ENCODE data around the gene TMEM119.
"Not testable (repeated sequence)": the region's sequence is repeated elsewhere in the genome, so short reads cannot be mapped to it uniquely, and the experiment has no call there.

The TMEM119 gene

DNA sequence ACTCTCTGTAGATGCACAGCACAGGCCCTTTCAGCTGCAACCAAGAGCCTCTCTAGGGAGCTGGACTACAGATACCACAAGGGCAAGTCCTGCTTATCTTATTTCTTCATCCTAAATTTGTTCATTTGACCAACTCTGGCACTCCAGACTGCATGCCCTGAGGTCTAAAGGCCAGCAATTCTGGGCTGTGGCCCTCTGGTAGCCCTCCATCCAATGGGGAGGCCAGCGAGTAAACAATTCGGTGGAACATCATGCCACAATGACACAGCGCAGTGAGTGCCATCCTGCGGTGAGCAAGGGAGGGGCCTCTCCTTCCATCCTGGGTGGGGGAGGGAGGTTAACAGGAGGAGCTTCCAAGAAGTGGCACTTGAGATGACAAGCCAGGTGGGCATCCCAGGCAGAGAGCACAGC lies 36.5 kb upstream of the TMEM119 start:
- Mint-ChIP-seq H3K36me3 (ENCODE audit: low read depth) (no peaks in the 10 kb centered on the region), H3K4me1 (peaks cover 56% of the 10 kb centered on the region)

DNA sequence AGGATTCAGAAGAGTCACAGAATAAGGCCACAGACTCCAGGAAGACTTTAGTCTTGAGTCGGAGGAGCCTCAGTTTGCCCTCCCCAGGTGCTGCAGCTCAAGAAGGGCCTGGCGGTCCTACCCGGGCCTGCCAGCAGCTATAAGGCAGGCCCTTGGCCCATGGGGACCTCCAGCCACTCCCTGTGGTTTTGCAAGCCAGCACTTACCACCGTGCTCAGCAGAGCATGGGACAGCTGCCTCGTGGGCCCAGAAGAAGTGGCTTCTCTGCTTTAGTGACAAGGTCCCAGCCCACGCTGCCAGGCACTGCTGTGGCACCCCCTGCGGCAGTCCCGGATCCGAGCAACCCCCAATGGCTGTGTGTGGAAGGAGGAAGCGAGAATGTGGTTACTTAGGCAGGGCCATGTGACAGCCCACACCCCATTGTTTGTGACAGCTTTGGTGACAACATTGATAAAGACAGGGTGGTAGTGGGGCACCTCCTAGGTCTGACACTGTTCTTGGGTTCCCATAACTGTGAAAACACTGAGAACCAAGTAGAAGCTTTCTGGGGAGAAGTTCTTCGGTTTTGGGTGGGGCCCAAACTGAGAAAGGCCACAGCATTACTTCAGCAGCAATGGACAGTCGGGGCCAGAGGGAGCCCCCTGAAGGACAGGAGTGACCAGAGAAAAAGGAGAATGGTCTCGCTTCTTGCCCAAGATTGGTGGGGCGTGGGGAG lies 35.8 kb upstream of the TMEM119 start, which contains the start of gene SELPLG:
Gene SELPLG (minus strand): TSS at position 361 of the 715 bp plus-strand sequence. CDS start 9,587 bp downstream, outside the sequence.
- peaks cover 50% of the 10 kb centered on the region for H3K4me1 Mint-ChIP-seq
- H3K27me3 Mint-ChIP-seq (ENCODE audit: low read depth): no peaks in the 10 kb centered on the region
- no peak within 1 kb of the TSS for H3K27ac Mint-ChIP-seq
- no peak within 1 kb of the TSS for H3K4me3 Mint-ChIP-seq
- TF ChIP-seq, protein P1, sequence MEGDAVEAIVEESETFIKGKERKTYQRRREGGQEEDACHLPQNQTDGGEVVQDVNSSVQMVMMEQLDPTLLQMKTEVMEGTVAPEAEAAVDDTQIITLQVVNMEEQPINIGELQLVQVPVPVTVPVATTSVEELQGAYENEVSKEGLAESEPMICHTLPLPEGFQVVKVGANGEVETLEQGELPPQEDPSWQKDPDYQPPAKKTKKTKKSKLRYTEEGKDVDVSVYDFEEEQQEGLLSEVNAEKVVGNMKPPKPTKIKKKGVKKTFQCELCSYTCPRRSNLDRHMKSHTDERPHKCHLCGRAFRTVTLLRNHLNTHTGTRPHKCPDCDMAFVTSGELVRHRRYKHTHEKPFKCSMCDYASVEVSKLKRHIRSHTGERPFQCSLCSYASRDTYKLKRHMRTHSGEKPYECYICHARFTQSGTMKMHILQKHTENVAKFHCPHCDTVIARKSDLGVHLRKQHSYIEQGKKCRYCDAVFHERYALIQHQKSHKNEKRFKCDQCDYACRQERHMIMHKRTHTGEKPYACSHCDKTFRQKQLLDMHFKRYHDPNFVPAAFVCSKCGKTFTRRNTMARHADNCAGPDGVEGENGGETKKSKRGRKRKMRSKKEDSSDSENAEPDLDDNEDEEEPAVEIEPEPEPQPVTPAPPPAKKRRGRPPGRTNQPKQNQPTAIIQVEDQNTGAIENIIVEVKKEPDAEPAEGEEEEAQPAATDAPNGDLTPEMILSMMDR (IDR thresholded peaks at IDR 0.05; ENCODE audit: unreplicated experiment in 3 of 3): no peak
- no peaks in the 10 kb centered on the region for H3K9me3 Mint-ChIP-seq
- no peaks in the 10 kb centered on the region for H3K36me3 Mint-ChIP-seq (ENCODE audit: low read depth)

More for the DNA sequence above, 36.5 kb upstream of the TMEM119 start:
- TF ChIP-seq, protein P1 (IDR thresholded peaks at IDR 0.05; ENCODE audit: unreplicated experiment in 3 of 3): no peak
- Mint-ChIP-seq H3K9me3 (no peaks in the 10 kb centered on the region), H3K27ac (no peak overlapping the region), H3K4me3 (no peak overlapping the region), H3K27me3 (ENCODE audit: low read depth) (peaks cover 3% of the 10 kb centered on the region)

DNA sequence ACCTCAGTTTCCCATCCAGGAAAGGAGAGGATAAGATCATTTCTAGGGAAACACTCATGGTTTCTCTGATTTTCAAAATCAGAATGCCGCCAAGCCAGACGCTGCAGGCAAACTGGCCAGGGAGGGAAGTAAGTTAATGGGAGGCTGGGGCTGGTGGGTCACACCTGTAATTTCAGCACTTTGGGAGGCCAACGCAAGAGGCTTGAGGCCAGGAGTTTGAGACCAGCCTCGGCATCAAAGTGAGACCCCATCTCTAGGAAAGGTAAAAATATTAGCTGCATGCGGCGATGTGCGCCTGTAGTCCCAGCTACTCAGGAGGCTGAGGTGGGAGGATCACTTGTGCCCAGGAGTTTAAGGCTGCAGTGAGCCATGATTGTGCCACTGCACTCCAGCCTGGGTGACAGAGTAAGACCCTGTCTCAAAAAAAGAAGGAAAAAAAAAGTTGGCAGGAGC lies 35.2 kb upstream of the TMEM119 start:
- Mint-ChIP-seq H3K9me3 (no peaks in the 10 kb centered on the region), H3K4me1 (peaks cover 48% of the 10 kb centered on the region), H3K4me3 (no peak overlapping the region), H3K27me3 (ENCODE audit: low read depth) (no peaks in the 10 kb centered on the region), H3K36me3 (ENCODE audit: low read depth) (no peaks in the 10 kb centered on the region), H3K27ac (no peak overlapping the region)
- TF ChIP-seq, protein P1 (IDR thresholded peaks at IDR 0.05; ENCODE audit: unreplicated experiment in 3 of 3): no peak

DNA sequence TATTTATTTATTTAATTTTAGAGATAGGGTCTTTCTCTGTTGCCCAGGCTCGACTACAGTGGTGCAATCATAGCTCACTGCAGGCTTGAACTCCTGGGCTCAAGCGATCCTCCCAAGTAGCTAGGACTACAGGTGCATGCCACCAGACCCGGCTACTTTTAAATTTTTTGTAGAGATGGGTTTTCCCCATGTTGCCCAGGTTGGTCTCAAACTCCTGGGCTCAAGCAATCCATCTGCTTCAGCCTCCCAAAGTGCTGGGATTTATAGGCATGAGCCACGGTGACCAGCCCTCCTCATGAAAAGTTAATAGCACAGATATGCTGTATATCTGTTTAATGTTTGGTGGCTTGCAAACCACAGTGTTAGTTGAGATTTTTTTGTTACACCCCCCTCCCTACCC lies 33.4 kb upstream of the TMEM119 start:
- not testable (repeated sequence) for H3K9me3 Mint-ChIP-seq; H3K36me3 Mint-ChIP-seq (ENCODE audit: low read depth); H3K4me3 Mint-ChIP-seq; H3K27me3 Mint-ChIP-seq (ENCODE audit: low read depth)
- Mint-ChIP-seq H3K27ac (peak overlapping the region in 2 of 3 experiments; percentile 15 to 70), H3K4me1 (peaks cover 36% of the 10 kb centered on the region)

DNA sequence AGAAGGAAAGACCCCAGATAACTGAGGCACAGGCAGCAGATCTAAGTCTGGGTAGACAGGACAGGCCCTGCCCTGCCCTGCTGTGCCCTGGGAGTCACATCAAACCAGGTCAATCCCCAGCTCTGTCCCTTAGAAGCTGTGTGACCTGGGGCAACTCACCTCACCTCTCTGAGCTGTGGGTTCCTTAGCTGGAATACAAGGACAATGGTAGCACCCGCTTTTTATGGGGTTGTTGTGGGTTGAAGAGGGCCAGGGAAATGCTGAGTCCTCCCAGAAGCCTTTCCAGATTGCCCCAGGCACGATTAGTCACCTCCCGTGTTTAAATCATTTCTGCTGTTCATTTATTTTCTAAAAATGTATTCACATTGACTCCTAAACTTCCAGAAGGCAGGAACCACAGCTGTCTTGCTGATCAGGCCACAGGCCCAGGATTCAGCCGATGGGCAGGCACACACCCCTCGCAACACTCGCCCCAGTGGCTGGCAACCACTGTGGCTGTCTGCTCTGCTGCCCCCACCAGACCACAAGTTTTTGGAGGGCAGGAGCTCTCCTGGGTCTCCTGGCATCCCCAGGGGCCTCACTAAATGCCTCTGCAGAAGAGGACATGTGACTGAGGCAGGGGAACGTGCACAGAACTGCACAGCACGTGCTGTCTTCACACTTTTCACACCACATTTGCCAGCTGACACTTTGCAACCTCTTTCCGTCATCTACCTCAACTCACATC lies 32.8 kb upstream of the TMEM119 start:
- no peak overlapping the region for H3K4me3 Mint-ChIP-seq
- peaks cover 32% of the 10 kb centered on the region for H3K4me1 Mint-ChIP-seq
- H3K27ac Mint-ChIP-seq: peak overlapping the region; percentile 76 to 91 (median 85)

More for the DNA sequence above, 32.8 kb upstream of the TMEM119 start:
- H3K27me3 Mint-ChIP-seq (ENCODE audit: low read depth): no peaks in the 10 kb centered on the region
- no peaks in the 10 kb centered on the region for H3K9me3 Mint-ChIP-seq
- no peaks in the 10 kb centered on the region for H3K36me3 Mint-ChIP-seq (ENCODE audit: low read depth)
- TF ChIP-seq, protein P1 (IDR thresholded peaks at IDR 0.05; ENCODE audit: unreplicated experiment in 3 of 3): no peak

All from nephron (organoid).